ENCODE measurements around the gene GPRIN3. TPM values are rescaled to one million over a fixed set of nuclear protein-coding genes. Genes with fewer than 3 reads are reported as not detected.

GPRIN3 gene
- total RNA-seq, 1 donor from 2014 or later: 42.3 TPM

- intact Hi-C loops (cut with micrococcal nuclease): no loop called here
These were observed 44.3 kb downstream of the GPRIN3 start for GRCh38 chr4:89263265-89263664.

- intact Hi-C loops (cut with micrococcal nuclease): no loop called here
These were observed 48.1 kb downstream of the GPRIN3 start for GRCh38 chr4:89259301-89260028.

DNA sequence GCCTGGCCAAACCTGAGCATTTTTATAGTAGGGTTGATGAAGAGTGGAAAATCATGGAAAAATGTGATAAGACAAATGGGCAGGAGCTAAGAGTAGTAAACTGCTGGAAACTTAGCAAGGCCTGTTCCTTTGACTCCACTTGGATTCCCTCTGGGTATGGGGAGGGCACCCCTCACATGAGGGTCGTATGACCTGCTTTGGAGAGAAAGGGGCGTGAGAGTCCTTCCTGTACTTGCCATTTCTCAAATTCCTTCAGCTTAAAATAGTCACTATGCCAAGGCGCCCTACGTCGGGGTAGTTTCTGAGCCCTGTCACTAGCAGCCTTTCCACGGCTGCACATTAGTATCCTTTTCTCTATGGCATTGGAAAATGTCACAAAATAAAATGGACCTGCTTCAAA lies 49.1 kb downstream of the GPRIN3 start:
- intact Hi-C loops (cut with micrococcal nuclease): no loop called here

DNA sequence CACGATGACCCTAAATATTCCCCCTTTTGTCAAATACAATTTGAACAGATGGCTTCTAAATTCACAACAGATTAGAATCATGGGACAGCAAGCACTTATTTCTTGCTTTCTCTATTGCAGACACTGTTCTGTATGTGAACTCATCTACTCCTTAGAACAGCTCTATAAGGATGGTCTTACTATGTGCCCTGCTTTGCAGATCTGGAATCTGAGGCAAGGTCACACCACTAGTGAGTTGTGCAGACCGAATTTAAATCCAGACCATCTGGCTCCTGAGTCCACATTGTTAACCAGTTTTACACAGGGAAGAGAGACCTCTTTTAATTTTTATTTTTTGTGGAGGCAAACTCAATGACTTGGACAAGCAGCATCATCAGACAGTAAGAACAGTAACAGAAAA lies 50.2 kb downstream of the GPRIN3 start:
- intact Hi-C loops (cut with micrococcal nuclease): loop anchor here (2.0 kb wide), 1 partner anchor 49 kb away; the partner anchor contains the start of gene GPRIN3

GRCh38 chr4:89256203-89256800 lies 51.3 kb downstream of the GPRIN3 start:
- intact Hi-C loops (cut with micrococcal nuclease): loop anchor here (2.0 kb wide), 1 partner anchor 50 kb away; the partner anchor contains the start of gene GPRIN3

GRCh38 chr4:89254847-89255246 lies 52.8 kb downstream of the GPRIN3 start:
- intact Hi-C loops (cut with micrococcal nuclease): loop anchor here (1.0 to 2.0 kb wide), 2 partner anchors 40 to 179 kb away; no protein-coding TSS in a partner anchor

DNA sequence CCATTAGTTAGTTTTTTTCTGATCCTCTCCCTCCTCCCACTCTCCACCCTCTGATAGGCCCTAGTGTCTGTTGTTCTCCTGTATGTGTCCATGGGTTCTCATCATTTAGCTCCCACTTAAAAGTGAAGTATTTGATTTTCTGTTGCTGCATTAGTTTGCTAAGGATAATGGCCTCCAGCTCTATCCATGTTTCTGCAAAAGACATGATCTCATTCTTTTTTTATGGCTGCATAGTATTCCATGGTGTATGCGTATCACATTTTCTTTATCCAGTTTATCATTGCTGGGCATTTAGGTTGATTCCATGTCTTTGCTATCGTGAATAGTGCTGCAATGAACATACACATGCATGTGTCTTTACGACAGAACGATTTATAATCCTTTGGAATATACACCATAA lies 53.3 kb downstream of the GPRIN3 start:
- intact Hi-C loops (cut with micrococcal nuclease): loop anchor here (1.0 to 2.0 kb wide), 2 partner anchors 40 to 180 kb away; no protein-coding TSS in a partner anchor

DNA sequence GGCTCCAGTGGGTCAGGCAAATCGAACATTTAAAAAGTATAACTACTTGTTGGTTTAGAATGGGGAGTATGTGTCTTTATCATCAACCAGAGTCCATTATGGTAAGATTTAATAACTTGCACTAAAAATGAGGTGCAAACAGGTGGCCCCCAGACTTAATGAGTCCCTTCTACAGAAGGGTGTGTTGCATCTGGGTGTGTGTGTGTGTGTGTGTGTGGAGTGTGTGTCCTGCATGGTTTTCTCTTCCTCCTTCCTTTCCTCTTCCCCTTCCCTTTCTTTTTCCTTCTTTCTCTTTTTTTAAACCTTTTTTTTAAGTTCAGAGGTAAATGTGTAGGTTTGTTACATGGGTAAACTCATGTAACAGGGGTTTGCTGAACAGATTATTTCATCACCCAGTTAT lies 53.7 kb downstream of the GPRIN3 start:
- intact Hi-C loops (cut with micrococcal nuclease): loop anchor here (1.0 to 2.0 kb wide), 2 partner anchors 41 to 180 kb away; no protein-coding TSS in a partner anchor

DNA sequence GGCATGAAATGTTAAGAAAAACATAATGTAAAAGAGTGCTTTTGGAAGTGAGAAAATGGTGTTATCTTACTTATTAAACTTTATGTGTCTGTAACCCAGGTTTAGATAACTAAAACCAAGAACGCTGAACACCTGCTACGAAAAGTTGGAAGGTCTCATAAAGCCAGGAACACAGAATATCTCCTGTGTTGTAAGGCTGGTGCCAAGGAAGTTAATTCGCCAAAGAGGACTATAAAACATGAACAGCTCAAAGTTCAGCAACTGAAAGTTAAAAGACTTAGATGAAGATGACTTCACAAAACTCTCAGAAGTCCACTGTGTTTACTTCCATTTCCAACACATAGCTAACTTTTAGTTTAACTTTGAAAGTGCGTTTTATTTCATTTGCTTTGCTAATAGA lies 54.3 kb downstream of the GPRIN3 start:
- intact Hi-C loops (cut with micrococcal nuclease): no loop called here

GRCh38 chr4:89251396-89251795 lies 56.2 kb downstream of the GPRIN3 start:
- intact Hi-C loops (cut with micrococcal nuclease): no loop called here

- intact Hi-C loops (cut with micrococcal nuclease): no loop called here
These were observed 57.8 kb downstream of the GPRIN3 start for GRCh38 chr4:89249716-89250361.

GRCh38 chr4:89249313-89249712 lies 58.3 kb downstream of the GPRIN3 start:
- intact Hi-C loops (cut with micrococcal nuclease): no loop called here

GRCh38 chr4:89248879-89249281 lies 58.7 kb downstream of the GPRIN3 start:
- intact Hi-C loops (cut with micrococcal nuclease): no loop called here

- intact Hi-C loops (cut with micrococcal nuclease): no loop called here
These were observed 59.6 kb downstream of the GPRIN3 start for GRCh38 chr4:89247951-89248350.

DNA sequence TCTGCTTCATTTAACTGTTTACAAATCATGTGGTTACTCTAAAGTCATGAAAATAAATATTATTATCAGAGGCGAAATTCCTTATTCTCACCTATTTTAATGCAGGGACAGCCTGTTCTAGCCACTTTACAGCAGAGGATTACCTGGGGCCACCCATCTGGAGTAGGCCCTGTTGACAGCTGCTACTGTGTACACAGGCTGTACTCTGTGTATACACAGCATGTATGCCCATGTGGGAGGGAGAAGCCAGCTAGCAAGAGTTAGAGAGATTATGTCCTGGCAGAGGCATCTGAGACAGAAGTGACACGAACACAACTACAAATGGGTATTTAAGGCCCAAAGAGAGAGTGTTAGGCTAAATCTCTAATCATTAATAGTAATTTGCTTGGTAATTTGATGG lies 62.1 kb downstream of the GPRIN3 start:
- intact Hi-C loops (cut with micrococcal nuclease): no loop called here

DNA sequence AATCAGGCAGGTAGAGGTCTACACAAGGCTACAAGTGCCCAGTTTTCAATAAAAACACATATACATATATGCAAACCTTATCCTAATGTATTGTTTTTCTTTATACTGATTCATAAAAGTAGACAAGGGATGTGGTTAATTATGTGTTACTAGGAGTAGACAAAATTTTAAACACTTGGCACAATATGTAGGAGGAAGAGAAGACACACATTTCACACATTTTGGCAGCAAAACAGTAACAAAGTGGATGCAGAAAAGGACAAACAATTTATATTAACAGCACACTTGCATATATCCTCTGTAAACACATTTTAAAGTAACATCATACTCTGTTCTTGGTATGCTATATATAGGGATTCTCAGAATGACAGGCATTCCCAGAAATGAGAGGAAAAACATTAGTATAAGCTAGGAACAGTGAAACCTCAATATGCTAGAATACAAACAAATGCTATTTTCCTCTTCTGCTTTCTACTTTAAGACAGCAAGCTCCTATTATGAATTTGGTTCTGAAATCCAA lies 63.8 kb downstream of the GPRIN3 start:
- intact Hi-C loops (cut with micrococcal nuclease): no loop called here

- intact Hi-C loops (cut with micrococcal nuclease): no loop called here
These were observed 64.5 kb downstream of the GPRIN3 start for GRCh38 chr4:89242864-89243732.

DNA sequence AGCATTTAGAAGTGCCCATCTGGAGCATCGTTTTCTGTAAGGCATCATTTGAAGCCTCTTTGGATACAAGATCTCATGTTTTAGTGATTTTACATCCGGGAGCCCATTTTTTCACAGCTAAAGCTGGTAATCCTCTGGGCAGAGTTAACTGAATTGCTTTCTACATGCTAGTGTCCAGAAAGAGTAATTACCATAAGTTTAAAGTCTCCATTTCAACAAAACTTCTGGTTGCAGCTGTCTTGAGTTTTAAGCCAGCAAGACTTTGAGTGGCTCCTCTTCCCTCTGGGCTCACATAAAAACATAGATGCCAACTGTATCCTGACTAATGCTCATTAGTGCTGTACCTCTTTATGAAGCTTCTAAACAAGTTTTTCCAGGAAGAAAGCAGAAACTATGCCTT lies 65.4 kb downstream of the GPRIN3 start:
- intact Hi-C loops (cut with micrococcal nuclease): no loop called here

DNA sequence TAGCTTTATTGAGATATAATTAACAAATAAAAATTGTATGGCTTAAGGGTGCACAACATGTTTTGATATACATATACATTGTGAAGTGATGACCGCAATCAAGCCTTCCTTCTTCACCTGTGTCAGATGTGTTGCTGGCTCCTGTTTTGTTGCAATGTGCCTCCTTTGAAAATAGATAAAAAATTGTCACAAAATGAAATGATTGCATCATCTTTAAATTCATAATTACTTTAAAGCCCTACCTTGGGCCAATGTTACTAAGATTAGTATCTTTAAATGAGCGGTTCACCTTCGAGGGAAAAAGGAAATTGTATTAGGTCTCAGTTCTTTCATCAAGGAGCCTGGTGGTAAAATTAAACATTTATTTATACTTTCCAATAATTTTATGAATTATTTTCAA lies 77.3 kb downstream of the GPRIN3 start:
- intact Hi-C loops (cut with micrococcal nuclease): no loop called here

DNA sequence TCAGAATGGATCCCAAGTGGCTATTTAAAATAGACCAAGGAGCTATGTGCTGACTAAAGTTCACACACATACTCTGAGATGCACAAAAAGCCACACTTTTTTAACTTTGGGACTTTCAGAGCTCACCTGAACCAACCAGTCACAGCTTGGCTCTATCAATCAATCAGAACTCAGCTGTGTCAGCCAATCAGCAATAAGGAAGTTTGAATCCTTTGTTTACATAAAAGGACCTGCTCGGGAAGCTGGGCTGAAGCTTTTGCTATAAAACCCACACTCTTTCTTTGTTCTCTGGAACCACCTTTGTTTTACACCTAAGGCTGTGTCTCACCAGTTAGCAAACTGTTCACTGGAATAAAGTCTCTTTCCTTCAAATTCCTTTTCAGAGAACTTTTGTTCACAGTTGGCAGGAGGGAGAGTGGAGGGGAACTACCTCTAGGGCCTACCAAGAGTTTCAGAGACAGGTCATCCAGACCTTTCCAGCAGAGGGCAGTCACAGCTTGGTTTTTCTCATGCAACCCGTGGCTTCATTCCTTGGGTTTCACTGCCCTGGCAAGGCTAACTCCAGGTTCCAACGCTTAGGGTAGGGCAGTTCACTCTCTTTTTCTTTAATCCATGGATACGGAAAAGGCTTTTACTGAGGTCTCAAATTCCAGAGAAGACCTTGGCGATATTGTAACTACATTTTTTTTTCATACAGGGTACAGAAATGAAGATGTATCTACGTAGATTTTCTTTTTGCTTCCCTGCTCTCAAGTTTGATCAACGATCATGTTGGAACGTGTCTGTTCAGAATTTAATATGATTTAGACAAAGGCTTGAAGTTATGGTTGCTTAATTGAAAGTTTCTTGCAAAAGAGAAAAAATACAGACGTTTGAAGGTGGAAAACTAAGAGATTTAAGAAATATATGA lies 80.7 kb downstream of the GPRIN3 start:
- intact Hi-C loops (cut with micrococcal nuclease): loop anchor here (1.0 to 5.0 kb wide), 4 partner anchors 78 to 675 kb away; no protein-coding TSS in a partner anchor

Measured in T-helper 2 cell treated with Interferon-gamma antibody and Interleukin-4, amounts not matched to agents 100 ng/mL and 5 ng/mL, for 36 hours (primary cell).